ENCODE results near the gene GSDME.

DNA sequence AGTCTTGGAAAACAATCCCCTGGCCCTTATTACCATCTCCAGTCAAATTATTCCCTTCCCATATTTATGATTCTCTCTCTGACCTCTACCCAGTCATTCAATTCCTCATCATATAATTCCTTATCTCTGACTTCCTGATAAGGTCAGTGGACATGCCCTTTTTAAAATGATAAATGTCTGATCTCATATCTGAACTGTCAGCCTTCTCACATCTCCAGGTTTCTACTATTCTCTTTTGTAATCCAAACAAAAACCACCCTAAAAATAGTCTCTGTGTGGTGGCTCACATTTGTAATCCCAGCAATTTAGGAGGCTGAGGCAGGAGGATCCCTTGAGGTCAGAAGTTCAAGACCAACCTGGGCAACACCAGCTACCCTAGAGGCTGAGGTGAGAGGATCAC is 11.9 kb downstream of the GSDME start:
- TF ChIP-seq, protein P1, sequence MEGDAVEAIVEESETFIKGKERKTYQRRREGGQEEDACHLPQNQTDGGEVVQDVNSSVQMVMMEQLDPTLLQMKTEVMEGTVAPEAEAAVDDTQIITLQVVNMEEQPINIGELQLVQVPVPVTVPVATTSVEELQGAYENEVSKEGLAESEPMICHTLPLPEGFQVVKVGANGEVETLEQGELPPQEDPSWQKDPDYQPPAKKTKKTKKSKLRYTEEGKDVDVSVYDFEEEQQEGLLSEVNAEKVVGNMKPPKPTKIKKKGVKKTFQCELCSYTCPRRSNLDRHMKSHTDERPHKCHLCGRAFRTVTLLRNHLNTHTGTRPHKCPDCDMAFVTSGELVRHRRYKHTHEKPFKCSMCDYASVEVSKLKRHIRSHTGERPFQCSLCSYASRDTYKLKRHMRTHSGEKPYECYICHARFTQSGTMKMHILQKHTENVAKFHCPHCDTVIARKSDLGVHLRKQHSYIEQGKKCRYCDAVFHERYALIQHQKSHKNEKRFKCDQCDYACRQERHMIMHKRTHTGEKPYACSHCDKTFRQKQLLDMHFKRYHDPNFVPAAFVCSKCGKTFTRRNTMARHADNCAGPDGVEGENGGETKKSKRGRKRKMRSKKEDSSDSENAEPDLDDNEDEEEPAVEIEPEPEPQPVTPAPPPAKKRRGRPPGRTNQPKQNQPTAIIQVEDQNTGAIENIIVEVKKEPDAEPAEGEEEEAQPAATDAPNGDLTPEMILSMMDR (IDR thresholded peaks at IDR 0.05; ENCODE audit: low read length): no peak
- no peak for TF ChIP-seq EZH2 (optimal IDR thresholded peaks at IDR 0.05; ENCODE audit: low read depth, low read length)
- no peak for TF ChIP-seq EZH2phosphoT487 (IDR thresholded peaks at IDR 0.05; ENCODE audit: low read length)

Measured in MM.1S (cell line).